Chondrocyte (in vitro differentiated cells): ENCODE results near the gene GPR139. TPM values are rescaled to one million over a fixed set of nuclear protein-coding genes. Genes with fewer than 3 reads are reported as not detected.

Experiments
- DNase-seq: peaks from one replicate; pipeline ENCODE4 v3.0.0; 2021; ENCODE audit warnings: mixed read lengths, low spot score
- H3K27ac Mint-ChIP-seq: one replicate; pipeline ENCODE4 v1.8.0; 2021; ENCODE audit warnings: mild to moderate bottlenecking, moderate library complexity, mixed read lengths; ENCODE audit not compliant: unreplicated experiment
- H3K27me3 Mint-ChIP-seq: 2 replicates; pipeline ENCODE4 v1.8.0; 2021; ENCODE audit warnings: low read depth, mixed read lengths
- H3K36me3 Mint-ChIP-seq: 2 replicates; pipeline ENCODE4 v1.8.0; 2021; ENCODE audit warnings: low read depth, mixed read lengths
- H3K4me1 Mint-ChIP-seq: 2 replicates; pipeline ENCODE4 v1.8.0; 2021; ENCODE audit warnings: low read depth, mild to moderate bottlenecking, mixed read lengths
- H3K4me3 Mint-ChIP-seq: one replicate; pipeline ENCODE4 v1.8.0; 2021; ENCODE audit warnings: mild to moderate bottlenecking, moderate library complexity, mixed read lengths; ENCODE audit not compliant: unreplicated experiment
- H3K9me3 Mint-ChIP-seq: 2 replicates; pipeline ENCODE4 v1.8.0; 2021; ENCODE audit warnings: low read depth, mixed read lengths
- CTCF ChIP-seq: fragments of 200-600 bp; sonication (generic); IDR thresholded peaks from 2 replicates; pipeline ENCODE4 v1.5.0; 2021; ENCODE audit warnings: antibody characterized with exemption, mild to moderate bottlenecking, moderate library complexity
- total RNA-seq: library from RNA; stranded (reverse); gene quantifications from 3 replicates; pipeline ENCODE4 v1.2.1, GENCODE V29; 2021

GPR139 gene
- total RNA-seq, 1 donor from 2014 or later, result not detected

GRCh38 chr16:20072874-20073202 lies 852 bp downstream of the GPR139 start:
- Mint-ChIP-seq H3K27ac (no peak overlapping the region), H3K9me3 (peaks cover 10% of the 10 kb centered on the region), H3K4me1 (no peaks in the 10 kb centered on the region), H3K27me3 (peaks cover 41% of the 10 kb centered on the region), H3K36me3 (no peaks in the 10 kb centered on the region), H3K4me3 (no peak overlapping the region)
- no peak for TF ChIP-seq CTCF
- no peak for DNase-seq

GRCh38 chr16:20072146-20072873 lies 1.4 kb downstream of the GPR139 start:
- Mint-ChIP-seq H3K36me3 (no peaks in the 10 kb centered on the region), H3K4me3 (no peak overlapping the region), H3K4me1 (no peaks in the 10 kb centered on the region), H3K27me3 (peaks cover 41% of the 10 kb centered on the region), H3K27ac (no peak overlapping the region), H3K9me3 (peaks cover 13% of the 10 kb centered on the region)
- DNase-seq, result no peak
- TF ChIP-seq CTCF, result no peak

- DNase-seq, result no peak
- Mint-ChIP-seq H3K36me3 (no peaks in the 10 kb centered on the region), H3K27me3 (peaks cover 4% of the 10 kb centered on the region), H3K27ac (no peak overlapping the region), H3K4me1 (no peaks in the 10 kb centered on the region), H3K9me3 (peaks cover 16% of the 10 kb centered on the region), H3K4me3 (no peak overlapping the region)
- no peak for TF ChIP-seq CTCF
Measured at GRCh38 chr16:20064931-20065330, 8.8 kb downstream of the GPR139 start.

GRCh38 chr16:20064520-20064919 lies 9.2 kb downstream of the GPR139 start:
- H3K27ac Mint-ChIP-seq, result no peak overlapping the region
- no peak for DNase-seq
- H3K4me1 Mint-ChIP-seq, result no peaks in the 10 kb centered on the region
- peaks cover 16% of the 10 kb centered on the region for H3K9me3 Mint-ChIP-seq
- peaks cover 1% of the 10 kb centered on the region for H3K27me3 Mint-ChIP-seq
- no peak for TF ChIP-seq CTCF
- H3K36me3 Mint-ChIP-seq, result no peaks in the 10 kb centered on the region
- H3K4me3 Mint-ChIP-seq, result no peak overlapping the region

GRCh38 chr16:20061132-20061531 lies 12.6 kb downstream of the GPR139 start:
- H3K27ac Mint-ChIP-seq, result no peak overlapping the region
- DNase-seq, result no peak
- H3K4me1 Mint-ChIP-seq, result no peaks in the 10 kb centered on the region
- peaks cover 4% of the 10 kb centered on the region for H3K9me3 Mint-ChIP-seq
- no peaks in the 10 kb centered on the region for H3K36me3 Mint-ChIP-seq
- TF ChIP-seq CTCF, result no peak
- H3K27me3 Mint-ChIP-seq, result no peaks in the 10 kb centered on the region
- no peak overlapping the region for H3K4me3 Mint-ChIP-seq
